Astrocyte of the cerebellum (primary cell): ENCODE measurements around the gene CPOX.

Source experiments
- DNase-seq: peaks from one replicate; pipeline ENCODE4 v3.0.0-alpha.2; 2011; ENCODE audit warnings: low read depth
- H3K4me3 ChIP-seq: 2 replicates; pipeline ENCODE4 v1.5.1; 2011; ENCODE audit warnings: mild to moderate bottlenecking, low read depth, low read length, moderate library complexity
- in situ Hi-C: cut with HindIII; loops from 2 replicates; pipeline ENCODE4 v1.10.0; 2017; ENCODE audit warnings: low sequenced_read_pairs
- TF ChIP-seq, protein P1 (sequence below): IDR thresholded peaks from 2 replicates; pipeline ENCODE4 v1.5.1; 2012; ENCODE audit warnings: low read length, low read depth, moderate library complexity, mild to moderate bottlenecking; ENCODE audit errors: missing control alignments

Gene CPOX

DNA sequence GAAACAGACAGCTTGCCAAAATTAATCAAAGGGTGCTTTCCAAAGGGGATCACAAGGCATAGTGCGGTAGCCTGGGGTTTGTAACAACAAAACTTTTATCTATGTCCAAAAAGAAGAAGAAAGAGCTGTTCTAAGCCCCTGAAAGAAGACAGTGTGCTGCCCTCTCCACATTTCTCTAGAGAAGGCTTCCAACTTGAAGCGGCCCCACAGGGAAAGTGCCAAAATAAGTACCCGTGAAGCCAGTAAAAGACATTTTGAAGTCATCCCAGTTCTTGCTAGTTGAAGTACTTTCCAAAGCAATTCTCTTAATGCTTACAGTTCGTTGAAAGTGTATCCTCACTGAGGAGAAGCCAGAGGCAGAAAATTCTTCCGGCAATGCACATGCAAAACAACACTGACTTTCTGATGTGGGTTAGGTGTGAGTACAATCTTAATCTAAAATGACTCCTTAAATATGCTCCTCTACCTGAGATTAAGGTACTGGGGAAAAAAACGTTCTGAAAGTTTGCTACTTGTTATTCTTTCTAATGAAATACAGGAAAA lies 40.3 kb downstream of the CPOX start:
- in situ Hi-C loops: no loop called here
- no peak overlapping the region for H3K4me3 ChIP-seq
- TF ChIP-seq, protein P1, sequence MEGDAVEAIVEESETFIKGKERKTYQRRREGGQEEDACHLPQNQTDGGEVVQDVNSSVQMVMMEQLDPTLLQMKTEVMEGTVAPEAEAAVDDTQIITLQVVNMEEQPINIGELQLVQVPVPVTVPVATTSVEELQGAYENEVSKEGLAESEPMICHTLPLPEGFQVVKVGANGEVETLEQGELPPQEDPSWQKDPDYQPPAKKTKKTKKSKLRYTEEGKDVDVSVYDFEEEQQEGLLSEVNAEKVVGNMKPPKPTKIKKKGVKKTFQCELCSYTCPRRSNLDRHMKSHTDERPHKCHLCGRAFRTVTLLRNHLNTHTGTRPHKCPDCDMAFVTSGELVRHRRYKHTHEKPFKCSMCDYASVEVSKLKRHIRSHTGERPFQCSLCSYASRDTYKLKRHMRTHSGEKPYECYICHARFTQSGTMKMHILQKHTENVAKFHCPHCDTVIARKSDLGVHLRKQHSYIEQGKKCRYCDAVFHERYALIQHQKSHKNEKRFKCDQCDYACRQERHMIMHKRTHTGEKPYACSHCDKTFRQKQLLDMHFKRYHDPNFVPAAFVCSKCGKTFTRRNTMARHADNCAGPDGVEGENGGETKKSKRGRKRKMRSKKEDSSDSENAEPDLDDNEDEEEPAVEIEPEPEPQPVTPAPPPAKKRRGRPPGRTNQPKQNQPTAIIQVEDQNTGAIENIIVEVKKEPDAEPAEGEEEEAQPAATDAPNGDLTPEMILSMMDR: no peak
- no peak for DNase-seq

DNA sequence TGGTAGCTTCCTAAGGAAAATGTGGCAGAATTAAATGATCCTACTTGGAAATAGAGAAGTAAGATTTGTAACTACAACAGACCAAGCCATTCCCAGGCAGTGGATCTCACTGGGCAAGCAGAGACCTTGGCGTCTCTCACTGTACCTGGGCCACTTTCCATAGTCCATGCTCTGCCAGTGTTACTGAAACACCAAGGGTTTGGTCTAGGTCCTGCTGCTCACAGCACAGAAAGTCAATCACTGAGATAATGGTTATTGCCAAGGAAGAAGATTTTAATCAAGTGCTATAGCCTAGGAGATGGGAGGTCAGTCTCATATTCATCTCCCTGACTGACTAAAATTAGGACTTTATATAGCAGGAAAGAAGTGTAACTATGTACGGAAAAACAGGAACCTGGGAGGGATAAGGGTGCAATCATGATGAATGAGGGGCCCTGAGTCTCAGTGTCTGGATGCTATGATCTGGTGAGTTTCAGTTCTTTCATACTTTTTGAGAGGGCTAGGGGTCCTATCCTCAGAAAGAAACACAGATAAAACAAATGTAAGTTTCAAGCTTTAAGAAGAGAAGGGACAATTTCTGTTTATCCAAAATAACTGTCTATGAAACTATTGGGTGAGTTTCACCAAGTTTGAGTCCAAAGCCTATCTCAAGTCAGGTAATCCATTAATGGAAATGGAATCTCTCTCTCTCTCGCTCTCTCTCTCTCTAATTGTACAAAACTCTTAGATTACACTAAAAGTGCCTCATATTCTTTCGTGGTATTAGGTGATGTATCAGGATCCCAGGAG lies 41.0 kb downstream of the CPOX start:
- TF ChIP-seq, protein P1: no peak
- no peak overlapping the region for H3K4me3 ChIP-seq
- no peak for DNase-seq
- in situ Hi-C loops: no loop called here

DNA sequence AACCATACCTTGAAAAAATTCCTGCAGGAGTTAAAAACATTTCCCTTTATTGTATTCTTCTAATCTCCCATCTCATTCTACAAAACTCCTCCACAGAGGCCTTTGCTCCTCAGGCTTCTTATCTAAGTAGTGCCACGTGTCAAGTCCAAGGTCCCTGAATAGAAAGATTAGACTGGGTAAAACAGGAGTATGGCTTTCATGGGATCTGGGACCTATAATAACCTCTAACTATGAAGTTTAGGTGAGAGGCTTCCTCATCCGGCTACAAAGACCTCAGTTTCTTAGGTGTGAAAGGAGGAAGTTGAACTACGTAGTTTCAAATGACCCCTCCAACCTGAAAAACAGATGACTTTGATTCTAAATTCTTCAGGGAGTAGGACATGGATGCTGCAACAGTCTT lies 41.7 kb downstream of the CPOX start:
- H3K4me3 ChIP-seq: no peak overlapping the region
- DNase-seq: no peak

DNA sequence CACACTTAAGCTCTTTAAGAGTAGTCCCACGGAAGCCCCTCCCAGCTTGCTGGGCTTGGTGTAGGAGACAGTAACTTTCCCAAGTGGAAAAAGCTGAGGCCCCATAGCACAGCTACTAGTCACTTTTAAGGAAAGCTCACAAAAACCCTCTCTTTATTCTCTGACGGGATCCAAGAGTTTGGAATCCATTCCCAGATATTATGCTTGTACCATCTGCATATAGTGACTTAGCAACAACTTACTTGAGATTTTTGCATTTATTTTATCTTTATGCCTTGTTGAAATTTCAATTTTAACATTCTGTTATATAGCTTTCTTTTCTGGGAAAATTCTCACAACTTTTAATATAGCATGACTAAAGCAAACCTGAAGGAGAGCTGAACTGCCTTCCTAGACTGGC lies 42.2 kb downstream of the CPOX start:
- no peak for DNase-seq
- no peak overlapping the region for H3K4me3 ChIP-seq
- TF ChIP-seq, protein P1: no peak
- in situ Hi-C loops: no loop called here

More for the DNA sequence above, 41.7 kb downstream of the CPOX start:
- TF ChIP-seq, protein P1: no peak
- in situ Hi-C loops: no loop called here

DNA sequence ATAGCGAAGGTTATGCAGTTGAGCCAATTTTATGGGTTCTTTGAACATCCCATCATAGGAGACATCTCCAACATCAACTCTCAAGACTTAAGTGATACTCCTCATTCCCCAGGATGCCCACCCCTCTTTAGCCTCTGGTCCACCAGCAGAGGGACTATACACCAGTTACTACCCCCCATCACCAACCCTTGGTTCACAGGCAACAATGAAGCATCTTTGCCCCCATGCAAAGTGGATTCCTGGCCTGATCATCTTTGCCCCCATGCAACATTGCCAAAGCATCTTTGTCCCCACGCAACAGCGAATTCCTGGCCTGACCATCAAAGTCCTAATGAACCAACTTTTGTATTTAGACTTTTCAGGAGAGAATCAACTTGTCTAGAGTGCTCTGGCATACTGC lies 42.6 kb downstream of the CPOX start:
- TF ChIP-seq, protein P1: no peak
- no peak overlapping the region for H3K4me3 ChIP-seq
- no peak for DNase-seq
- in situ Hi-C loops: no loop called here

DNA sequence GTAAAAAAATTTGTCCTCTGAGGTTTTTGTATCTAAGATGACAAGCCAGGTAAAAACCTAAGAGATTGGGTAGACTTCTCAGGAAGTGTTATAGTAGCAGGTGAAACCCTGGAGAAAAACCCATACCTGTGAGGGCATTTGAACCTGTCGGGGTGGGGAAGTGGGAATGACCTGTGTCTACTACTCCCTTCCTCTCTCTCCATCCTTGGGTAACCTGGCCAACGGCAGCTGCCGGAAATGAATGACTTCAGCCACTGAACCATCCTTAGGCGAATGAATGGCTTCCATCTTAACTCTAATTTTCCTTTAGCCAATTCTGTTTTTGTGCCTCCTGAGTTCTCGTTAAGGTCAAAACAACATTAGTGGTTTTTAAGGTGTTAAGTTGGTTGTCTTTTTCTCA lies 44.9 kb downstream of the CPOX start:
- no peak for DNase-seq
- TF ChIP-seq, protein P1: no peak
- H3K4me3 ChIP-seq: no peak overlapping the region
- in situ Hi-C loops: no loop called here
